Esophagus muscularis mucosa (tissue), 4 donors: ENCODE data around the gene PER2. TPM values are rescaled to one million over a fixed set of nuclear protein-coding genes. Genes with fewer than 3 reads are reported as not detected.
"Not testable (repeated sequence)": the region's sequence is repeated elsewhere in the genome, so short reads cannot be mapped to it uniquely, and the experiment has no call there.

Source experiments
- DNase-seq: peaks from one replicate; pipeline ENCODE4 v3.0.0-alpha.2; 2017; ENCODE audit errors: extremely low spot score
- H3K27ac ChIP-seq, 4 donors: fragments of 200-600 bp; sonication (generic); replicated peaks in 1 of 4; 1 replicate in 3 of 4; 2 replicates in 1 of 4; pipeline ENCODE4 v1.5.1; 2016 to 2019; ENCODE audit warnings: mild to moderate bottlenecking in 1 of 4
- H3K27me3 ChIP-seq, 4 donors: fragments of 200-600 bp; sonication (generic); one replicate each; pipeline versions ENCODE4 v1.5.1 to v1.6.0; 2016 to 2019
- H3K36me3 ChIP-seq, 4 donors: fragments of 200-600 bp; sonication (generic); one replicate each; pipeline ENCODE4 v1.5.1; 2016 to 2019
- H3K4me1 ChIP-seq, 4 donors: fragments of 200-600 bp; sonication (generic); one replicate each; pipeline ENCODE4 v1.5.1; 2016 to 2019
- H3K4me3 ChIP-seq, 4 donors: fragments of 200-600 bp; sonication (generic); 1 replicate in 2 of 4; 2 replicates in 2 of 4; pipeline ENCODE4 v1.5.1; 2016 to 2019; ENCODE audit warnings: mild to moderate bottlenecking in 4 of 4, moderate library complexity in 1 of 4
- H3K9me3 ChIP-seq, 4 donors: fragments of 200-600 bp; sonication (generic); 1 replicate in 3 of 4; 2 replicates in 1 of 4; pipeline ENCODE4 v1.5.1; 2016 to 2019
- CTCF ChIP-seq, 3 experiments: fragments of 200-600 bp in 2 of 3; fragments of 450-650 bp in 1 of 3; sonication (generic) in 2 of 3; IDR thresholded peaks; one replicate each; pipeline ENCODE4 v1.5.1; 2017 to 2019; ENCODE audit warnings: antibody characterized with exemption in 3 of 3, mild to moderate bottlenecking in 2 of 3, moderate library complexity in 1 of 3
- EP300 ChIP-seq: sonication (generic); formaldehyde crosslinking; IDR thresholded peaks from one replicate; pipeline ENCODE4 v1.6.1; 2017; ENCODE audit warnings: antibody characterized with exemption
- POLR2A ChIP-seq: fragments of 450-650 bp; IDR thresholded peaks from one replicate; pipeline ENCODE4 v1.6.1; 2017; ENCODE audit warnings: antibody characterized with exemption, moderate library complexity, mild to moderate bottlenecking, low read depth
- POLR2AphosphoS5 ChIP-seq, 2 donors: sonication (generic); formaldehyde crosslinking; IDR thresholded peaks; one replicate each; pipeline ENCODE4 v1.6.1; 2017; ENCODE audit warnings: antibody characterized with exemption in 2 of 2
- WGBS: methylation state at CpG from one replicate; pipeline ENCODE4 v1.1.5; 2018; 5-methylcytosine and 5-hydroxymethylcytosine counted together
- intact Hi-C: fragments of 100-400 bp; cut with DNase I; formaldehyde crosslinking; loops from one replicate; pipeline ENCODE4 v1.15.1; 2023
- total RNA-seq, 4 donors: library from RNA; depleted of rRNA; stranded (reverse); fragments of >200 nt; gene quantifications; one replicate each; pipeline versions ENCODE4 v1.1.0 to v1.2.1, GENCODE V29; 2016

The PER2 gene
- total RNA-seq, 4 donors from 2014 or later, result 9.1 to 13.1 (median 11.1) TPM

- no peak for DNase-seq
- peaks cover 0 to 11% (median 0%) of the 10 kb centered on the region in 4 donors for H3K27me3 ChIP-seq
- TF ChIP-seq POLR2AphosphoS5 (IDR thresholded peaks at IDR 0.05), result no peak
- WGBS, result 89% methylated on average over 8 of the region's 8 CpGs
- no peaks in the 10 kb centered on the region for H3K9me3 ChIP-seq
- intact Hi-C loops, result no loop called here
- H3K27ac ChIP-seq, result no peak overlapping the region
- H3K4me1 ChIP-seq, result no peaks in the 10 kb centered on the region
- no peaks in the 10 kb centered on the region for H3K36me3 ChIP-seq
- H3K4me3 ChIP-seq, result no peak overlapping the region
Measured at GRCh38 chr2:238313289-238313990, 25.0 kb upstream of the PER2 start.

- not testable (repeated sequence) for DNase-seq
- WGBS, result 91% methylated on average over 14 of the region's 14 CpGs
Measured at GRCh38 chr2:238310721-238311120, 22.3 kb upstream of the PER2 start.

GRCh38 chr2:238308177-238308576 is 19.8 kb upstream of the PER2 start:
- WGBS, result 84% methylated on average over 2 of the region's 2 CpGs
- H3K27ac ChIP-seq, result no peak overlapping the region
- TF ChIP-seq POLR2A, result no peak
- no peak for TF ChIP-seq POLR2AphosphoS5 (IDR thresholded peaks at IDR 0.05)
- TF ChIP-seq EP300, result no peak
- no peak for TF ChIP-seq CTCF (IDR thresholded peaks at IDR 0.05)
- intact Hi-C loops, result no loop called here
- peaks cover 0 to 11% (median 0%) of the 10 kb centered on the region in 4 donors for H3K27me3 ChIP-seq
- no peak for DNase-seq
- no peak overlapping the region for H3K4me3 ChIP-seq
- no peaks in the 10 kb centered on the region for H3K36me3 ChIP-seq
- H3K9me3 ChIP-seq, result no peaks in the 10 kb centered on the region
- no peaks in the 10 kb centered on the region for H3K4me1 ChIP-seq

More at GRCh38 chr2:238310721-238311120, 22.3 kb upstream of the PER2 start:
- H3K4me3 ChIP-seq, H3K27ac ChIP-seq, H3K4me1 ChIP-seq, intact Hi-C loops, H3K9me3 ChIP-seq, H3K36me3 ChIP-seq: not testable (repeated sequence)
- peaks cover 0 to 11% (median 0%) of the 10 kb centered on the region in 4 donors for H3K27me3 ChIP-seq

- no peaks in the 10 kb centered on the region for H3K36me3 ChIP-seq
- intact Hi-C loops, result no loop called here
- no peaks in the 10 kb centered on the region for H3K4me1 ChIP-seq
- H3K4me3 ChIP-seq, result no peak overlapping the region
- no peak for DNase-seq
- WGBS, result 84% methylated on average over 4 of the region's 5 CpGs
- H3K27ac ChIP-seq, result no peak overlapping the region
- H3K9me3 ChIP-seq, result no peaks in the 10 kb centered on the region
- H3K27me3 ChIP-seq, result peaks cover 0 to 11% (median 0%) of the 10 kb centered on the region in 4 donors
- TF ChIP-seq EP300 (no peak), CTCF (IDR thresholded peaks at IDR 0.05) (no peak), POLR2A (no peak), POLR2AphosphoS5 (IDR thresholded peaks at IDR 0.05) (no peak)
Measured at GRCh38 chr2:238306672-238306998, 18.2 kb upstream of the PER2 start.

- Histone ChIP-seq H3K27me3 (peaks cover 0 to 11% (median 0%) of the 10 kb centered on the region in 4 donors), H3K27ac (no peak overlapping the region), H3K4me3 (no peak overlapping the region), H3K9me3 (no peaks in the 10 kb centered on the region), H3K4me1 (no peaks in the 10 kb centered on the region), H3K36me3 (no peaks in the 10 kb centered on the region)
- TF ChIP-seq POLR2AphosphoS5 (IDR thresholded peaks at IDR 0.05) (no peak), POLR2A (no peak), EP300 (no peak), CTCF (IDR thresholded peaks at IDR 0.05) (no peak)
- DNase-seq, result no peak
- WGBS, result 88% methylated on average over 11 of the region's 11 CpGs
- intact Hi-C loops, result no loop called here
Measured at GRCh38 chr2:238305965-238306671, 17.7 kb upstream of the PER2 start.
